MM.1S (cell line): ENCODE measurements around the gene SLC27A4.

Experiments used
- DNase-seq: peaks from one replicate; pipeline ENCODE4 v3.0.0-alpha.2; 2015
- H2AFZ ChIP-seq: fragments of 300-600 bp; sonication (generic); 2 replicates; pipeline ENCODE4 v1.6.0; 2016; ENCODE audit warnings: antibody characterized with exemption, low read length
- H3F3A ChIP-seq: fragments of 300-600 bp; sonication (generic); 2 replicates; pipeline ENCODE4 v1.6.1; 2016; ENCODE audit warnings: mild to moderate bottlenecking, antibody characterized with exemption, low read length, moderate library complexity, mixed read lengths; ENCODE audit not compliant: insufficient read depth
- H3K27ac ChIP-seq: fragments of 300-600 bp; sonication (generic); 2 replicates; pipeline ENCODE4 v1.5.1; 2016; ENCODE audit warnings: mild to moderate bottlenecking, low read length
- H3K27me3 ChIP-seq: fragments of 300-600 bp; sonication (generic); replicated peaks from 2 replicates; pipeline ENCODE4 v1.6.0; 2016; ENCODE audit warnings: low read length; ENCODE audit not compliant: insufficient read depth
- H3K36me3 ChIP-seq: fragments of 300-600 bp; sonication (generic); replicated peaks from 2 replicates; pipeline ENCODE4 v1.6.1; 2016; ENCODE audit warnings: mild to moderate bottlenecking, low read length, mixed read lengths; ENCODE audit not compliant: insufficient read depth
- H3K4me1 ChIP-seq: fragments of 300-600 bp; sonication (generic); 2 replicates; pipeline ENCODE4 v1.6.1; 2016; ENCODE audit warnings: low read length, mixed read lengths
- H3K4me2 ChIP-seq: fragments of 300-600 bp; sonication (generic); 2 replicates; pipeline ENCODE4 v1.6.0; 2016; ENCODE audit warnings: low read depth, low read length
- H3K4me3 ChIP-seq: fragments of 300-600 bp; sonication (generic); 2 replicates; pipeline ENCODE4 v1.5.1; 2016; ENCODE audit warnings: low read length, mixed read lengths
- H3K79me2 ChIP-seq: fragments of 300-600 bp; sonication (generic); 2 replicates; pipeline ENCODE4 v1.6.1; 2016; ENCODE audit warnings: mixed run types, low read length, mixed read lengths
- H3K9ac ChIP-seq: fragments of 300-600 bp; sonication (generic); 2 replicates; pipeline ENCODE4 v1.6.1; 2016; ENCODE audit warnings: low read length, mixed read lengths
- H3K9me2 ChIP-seq: fragments of 300-600 bp; sonication (generic); replicated peaks from 2 replicates; pipeline ENCODE4 v1.6.1; 2016; ENCODE audit warnings: mild to moderate bottlenecking, low read length, mixed read lengths; ENCODE audit not compliant: insufficient read depth
- H3K9me3 ChIP-seq: fragments of 300-600 bp; sonication (generic); replicated peaks from 2 replicates; pipeline ENCODE4 v1.6.1; 2016; ENCODE audit warnings: mild to moderate bottlenecking, low read length, mixed read lengths; ENCODE audit not compliant: insufficient read depth
- H4K20me1 ChIP-seq: fragments of 300-600 bp; sonication (generic); 2 replicates; pipeline ENCODE4 v1.6.1; 2016; ENCODE audit warnings: mild to moderate bottlenecking, low read length, moderate library complexity, mixed read lengths; ENCODE audit not compliant: insufficient read depth
- EZH2 ChIP-seq: fragments of 300-600 bp; sonication (generic); optimal IDR thresholded peaks from 2 replicates; pipeline ENCODE3; 2017; ENCODE audit warnings: low read depth, mild to moderate bottlenecking, antibody characterized with exemption, low read length, mixed read lengths
- EZH2phosphoT487 ChIP-seq: fragments of 300-600 bp; sonication (generic); IDR thresholded peaks from 2 replicates; pipeline ENCODE4 v1.6.1; 2018; ENCODE audit warnings: antibody characterized with exemption, low read length
- TF ChIP-seq, protein P1 (sequence below): fragments of 300-600 bp; sonication (generic); IDR thresholded peaks from 2 replicates; pipeline ENCODE4 v1.5.1; 2016; ENCODE audit warnings: antibody characterized with exemption, low read length, mixed read lengths

The SLC27A4 gene

DNA sequence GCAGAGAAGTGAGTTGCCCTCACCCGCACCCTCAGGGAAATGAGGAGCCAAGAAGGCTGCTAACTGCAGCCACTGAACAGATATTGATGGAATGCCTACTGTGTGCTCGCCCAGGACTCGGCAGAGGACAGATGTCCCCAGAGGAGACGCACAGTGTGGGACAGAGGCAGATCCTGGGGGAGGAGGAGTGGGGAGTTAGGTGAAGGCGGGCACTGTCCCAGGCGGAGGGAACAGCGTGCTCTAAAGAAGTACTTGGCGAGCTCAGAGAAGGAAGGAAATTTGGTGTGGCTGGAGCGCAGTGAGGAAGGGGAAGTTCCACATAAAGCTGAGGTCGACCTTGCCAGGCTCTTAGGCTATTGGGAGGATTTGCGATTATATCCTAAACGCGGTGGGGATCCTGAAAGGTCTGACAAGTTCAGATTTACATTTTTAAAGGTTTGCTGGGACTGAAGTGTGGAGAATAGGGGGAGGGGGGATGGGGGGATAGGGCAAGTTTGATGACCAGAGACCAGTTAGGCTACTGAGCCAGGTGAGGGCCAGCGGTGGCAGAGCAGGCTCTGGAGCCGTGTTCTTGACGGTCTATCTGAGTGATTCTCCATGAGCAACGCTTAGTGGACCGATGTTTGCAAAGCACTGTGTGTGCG is 56.8 kb downstream of the SLC27A4 start:
- no peaks in the 10 kb centered on the region for H3K79me2 ChIP-seq
- H3K9ac ChIP-seq, result no peak overlapping the region
- no peak for TF ChIP-seq EZH2
- TF ChIP-seq, protein P1, sequence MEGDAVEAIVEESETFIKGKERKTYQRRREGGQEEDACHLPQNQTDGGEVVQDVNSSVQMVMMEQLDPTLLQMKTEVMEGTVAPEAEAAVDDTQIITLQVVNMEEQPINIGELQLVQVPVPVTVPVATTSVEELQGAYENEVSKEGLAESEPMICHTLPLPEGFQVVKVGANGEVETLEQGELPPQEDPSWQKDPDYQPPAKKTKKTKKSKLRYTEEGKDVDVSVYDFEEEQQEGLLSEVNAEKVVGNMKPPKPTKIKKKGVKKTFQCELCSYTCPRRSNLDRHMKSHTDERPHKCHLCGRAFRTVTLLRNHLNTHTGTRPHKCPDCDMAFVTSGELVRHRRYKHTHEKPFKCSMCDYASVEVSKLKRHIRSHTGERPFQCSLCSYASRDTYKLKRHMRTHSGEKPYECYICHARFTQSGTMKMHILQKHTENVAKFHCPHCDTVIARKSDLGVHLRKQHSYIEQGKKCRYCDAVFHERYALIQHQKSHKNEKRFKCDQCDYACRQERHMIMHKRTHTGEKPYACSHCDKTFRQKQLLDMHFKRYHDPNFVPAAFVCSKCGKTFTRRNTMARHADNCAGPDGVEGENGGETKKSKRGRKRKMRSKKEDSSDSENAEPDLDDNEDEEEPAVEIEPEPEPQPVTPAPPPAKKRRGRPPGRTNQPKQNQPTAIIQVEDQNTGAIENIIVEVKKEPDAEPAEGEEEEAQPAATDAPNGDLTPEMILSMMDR, result no peak
- no peak for TF ChIP-seq EZH2phosphoT487
- H3K9me2 ChIP-seq, result no peaks in the 10 kb centered on the region
- no peak overlapping the region for H3K27ac ChIP-seq
- H3K4me1 ChIP-seq, result no peaks in the 10 kb centered on the region
- H2AFZ ChIP-seq, result no peak overlapping the region
- no peaks in the 10 kb centered on the region for H3K36me3 ChIP-seq
- no peak for DNase-seq
- H3K27me3 ChIP-seq, result 0 out of 2 replicates have a peak, but pooled peaks cover 7% of the 10 kb centered on the region
- H3K4me2 ChIP-seq, result no peak overlapping the region
- no peak overlapping the region for H3K4me3 ChIP-seq
- no peaks in the 10 kb centered on the region for H3K9me3 ChIP-seq
- H4K20me1 ChIP-seq, result no peaks in the 10 kb centered on the region
- no peaks in the 10 kb centered on the region for H3F3A ChIP-seq

DNA sequence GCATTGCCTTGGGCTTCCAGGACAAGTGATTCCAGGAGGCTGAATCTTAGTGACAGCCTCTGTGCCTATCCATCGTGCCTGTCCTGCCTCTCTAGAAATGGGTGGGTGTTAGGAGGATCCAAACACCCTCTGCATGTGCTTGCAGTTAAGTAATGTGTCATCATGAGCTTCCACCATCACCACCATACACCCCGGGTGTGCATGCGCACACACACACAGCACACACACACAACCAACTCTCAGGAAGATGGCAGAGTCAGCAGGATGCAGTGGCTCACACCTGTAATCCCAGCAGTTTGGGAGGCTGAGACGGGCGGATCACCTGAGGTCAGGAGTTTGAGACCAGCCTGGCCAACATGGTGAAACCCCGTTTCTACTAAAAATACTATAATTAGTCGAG is 57.5 kb downstream of the SLC27A4 start:
- TF ChIP-seq, protein P1, result no peak
- no peak for TF ChIP-seq EZH2phosphoT487
- TF ChIP-seq EZH2, result no peak
- H3K79me2 ChIP-seq, result no peaks in the 10 kb centered on the region
- no peak overlapping the region for H3K4me2 ChIP-seq
- H3K9me3 ChIP-seq, result no peaks in the 10 kb centered on the region
- no peaks in the 10 kb centered on the region for H3K36me3 ChIP-seq
- 0 out of 2 replicates have a peak, but pooled peaks cover 7% of the 10 kb centered on the region for H3K27me3 ChIP-seq
- H2AFZ ChIP-seq, result no peak overlapping the region
- H3K4me1 ChIP-seq, result no peaks in the 10 kb centered on the region
- no peak overlapping the region for H3K27ac ChIP-seq
- H3K9me2 ChIP-seq, result no peaks in the 10 kb centered on the region
- H3K4me3 ChIP-seq, result no peak overlapping the region
- no peak for DNase-seq
- no peak overlapping the region for H3K9ac ChIP-seq
- H3F3A ChIP-seq, result no peaks in the 10 kb centered on the region
- H4K20me1 ChIP-seq, result no peaks in the 10 kb centered on the region

DNA sequence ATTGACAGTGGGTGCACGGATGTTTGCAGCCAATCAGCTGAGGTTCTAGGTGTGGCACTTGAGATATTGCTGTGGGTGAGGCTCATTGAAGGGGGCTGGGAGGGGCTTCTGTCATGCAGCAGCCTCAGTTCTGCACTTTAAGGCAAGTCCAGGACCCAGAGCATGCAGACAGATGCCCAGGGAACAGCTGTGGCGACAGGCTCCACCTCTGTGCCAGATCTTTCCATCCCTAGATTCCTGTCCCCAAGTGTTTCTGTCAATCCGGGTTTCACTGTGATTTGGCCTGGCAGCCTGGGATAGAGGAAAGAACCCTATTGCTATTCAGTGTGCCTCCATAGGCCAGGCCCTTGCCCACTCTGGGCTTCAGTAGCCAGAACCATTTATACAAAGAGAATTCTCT is 59.5 kb downstream of the SLC27A4 start:
- no peak overlapping the region for H3K4me2 ChIP-seq
- H3K27ac ChIP-seq, result no peak overlapping the region
- no peaks in the 10 kb centered on the region for H3K79me2 ChIP-seq
- H3K9me2 ChIP-seq, result no peaks in the 10 kb centered on the region
- TF ChIP-seq, protein P1, result no peak
- TF ChIP-seq EZH2 (no peak), EZH2phosphoT487 (no peak)
- no peaks in the 10 kb centered on the region for H4K20me1 ChIP-seq
- H3K4me1 ChIP-seq, result no peaks in the 10 kb centered on the region
- no peak for DNase-seq
- H3K36me3 ChIP-seq, result no peaks in the 10 kb centered on the region
- no peaks in the 10 kb centered on the region for H3F3A ChIP-seq
- H3K27me3 ChIP-seq, result 0 out of 2 replicates have a peak, but pooled peaks cover 7% of the 10 kb centered on the region
- no peaks in the 10 kb centered on the region for H3K9me3 ChIP-seq
- H2AFZ ChIP-seq, result no peak overlapping the region
- H3K9ac ChIP-seq, result no peak overlapping the region
- no peak overlapping the region for H3K4me3 ChIP-seq
